ENCODE results near the gene DMKN.

GRCh38 chr19:35510626-35510964 lies 2.9 kb downstream of the DMKN start:
- TF ChIP-seq CTCF (IDR thresholded peaks at IDR 0.05) (no peak), POLR2AphosphoS5 (IDR thresholded peaks at IDR 0.05) (no peak)
